NCI-H1417 treated with DMSO at 0.1 percent for 48 hours (cell line): Measurements from ENCODE around the gene DTD2.
A peak's percentile ranks its signal among the peaks of the same experiment; 100 is the strongest.
"Not testable (repeated sequence)": the region's sequence is repeated elsewhere in the genome, so short reads cannot be mapped to it uniquely, and the experiment has no call there.

Source experiments
- DNase-seq: peaks from one replicate; lab custom pipeline; 2025; lab: John Stamatoyannopoulos, UW

The DTD2 gene

GRCh38 chr14:31456841-31457664, at the start of gene DTD2:
TSS of gene DTD2 (minus strand) at chr14:31457506. CDS start at chr14:31457393, 113 bp downstream.
- DNase-seq, result peak; percentile 70

DNA sequence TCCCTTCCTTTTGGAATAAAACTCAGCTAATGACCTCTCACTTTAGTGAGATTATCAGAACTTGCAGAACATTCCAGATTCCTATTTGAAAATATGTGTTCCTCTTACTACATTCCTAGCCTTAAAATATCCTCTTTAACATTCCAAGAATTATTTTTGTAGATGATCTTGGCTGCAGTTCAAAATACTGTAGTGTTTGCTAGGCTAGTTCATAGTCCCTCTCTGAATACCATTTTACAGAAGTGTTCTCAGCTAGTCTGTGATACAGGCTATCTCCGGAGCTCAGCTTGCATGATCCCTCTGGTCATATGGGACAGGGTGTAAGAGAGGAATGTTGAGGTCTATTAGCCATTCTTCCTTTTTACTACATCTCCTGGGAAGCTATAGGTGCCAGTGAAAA, 48.1 kb upstream of the DTD2 start:
- no peak for DNase-seq

DNA sequence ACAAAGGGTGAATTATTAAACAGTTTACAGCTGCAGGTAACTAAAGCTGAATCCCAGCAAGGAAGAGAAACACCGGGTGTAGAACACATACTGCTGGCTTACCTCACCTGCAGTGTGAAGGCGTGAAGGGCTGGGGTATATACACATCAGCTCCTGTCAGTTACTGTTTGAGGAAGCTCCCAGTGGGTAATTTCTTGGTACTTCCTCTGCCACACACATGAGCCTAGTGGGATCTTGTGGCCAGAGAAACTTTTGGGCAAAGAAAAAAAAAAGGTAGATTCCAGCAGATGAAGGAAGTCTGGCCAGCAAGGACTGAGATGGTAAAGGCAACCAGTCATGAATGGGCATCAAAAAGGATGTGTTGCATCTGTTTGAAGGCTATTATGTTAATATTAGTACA, 44.6 kb upstream of the DTD2 start:
- DNase-seq, result no peak

GRCh38 chr14:31492759-31493498, 35.6 kb upstream of the DTD2 start:
- no peak for DNase-seq

DNA sequence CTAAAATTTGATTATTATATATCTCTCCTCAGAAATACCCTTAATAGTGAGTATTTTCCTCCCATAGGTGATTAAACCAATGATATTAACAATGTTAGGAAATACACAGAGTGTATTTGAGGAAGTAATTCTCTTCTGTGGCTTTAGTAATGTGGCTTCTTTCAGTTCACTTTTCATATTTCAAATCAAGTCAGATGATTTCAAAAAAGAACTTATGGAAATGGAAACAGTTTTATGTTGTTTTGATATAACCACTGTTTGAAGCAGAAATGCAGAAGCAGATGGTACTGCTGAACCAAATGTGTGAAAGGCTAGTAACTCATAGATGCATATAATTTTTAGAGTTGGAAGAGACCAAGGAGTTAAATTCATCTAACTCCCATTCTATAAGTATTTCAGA, 32.4 kb upstream of the DTD2 start:
- DNase-seq, result no peak

DNA sequence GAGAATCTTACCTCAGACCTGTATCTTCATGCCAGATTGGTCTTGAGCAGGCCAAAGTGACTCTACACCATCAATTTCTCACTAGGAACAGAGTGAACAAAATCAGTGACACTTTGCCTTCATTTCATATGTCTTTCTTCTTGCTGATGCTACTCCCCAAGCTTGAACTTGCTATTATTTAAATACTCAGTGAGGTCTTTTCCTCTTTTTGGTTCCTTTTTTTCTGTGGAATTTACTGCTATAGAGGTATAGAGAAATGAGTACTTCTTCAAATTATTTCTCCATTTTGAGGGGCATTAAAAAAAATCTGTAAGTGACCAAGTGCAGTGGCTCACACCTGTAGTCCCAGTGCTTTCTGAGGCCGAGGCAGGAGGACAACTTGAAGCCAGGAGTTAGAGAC, 30.6 kb upstream of the DTD2 start, which contains the start of gene GPR33:
TSS of gene GPR33 (minus strand) at position 154 of the 400 bp plus-strand sequence. CDS start 4,074 bp downstream, outside the sequence.
- DNase-seq, result no peak

DNA sequence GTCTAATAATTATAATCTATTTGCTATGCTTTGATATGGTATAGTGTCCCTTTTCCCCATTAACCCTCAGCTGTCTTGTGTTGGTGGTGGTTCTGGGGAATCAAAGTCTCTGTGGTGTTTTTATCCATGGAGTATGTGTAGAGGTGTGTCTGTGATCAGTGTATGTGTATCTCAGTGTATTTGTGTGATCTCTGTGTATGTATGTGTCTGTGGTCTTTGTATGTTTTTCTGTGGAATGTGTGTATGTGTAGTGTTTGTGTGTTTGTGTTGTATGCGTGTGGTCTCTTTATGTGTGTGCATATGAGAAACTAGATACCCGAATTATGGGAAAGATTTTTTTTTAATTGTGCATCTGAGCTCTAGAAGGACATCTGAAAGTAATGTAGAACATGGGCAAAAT, 29.5 kb upstream of the DTD2 start:
- DNase-seq, result no peak

GRCh38 chr14:31484754-31485153, 27.4 kb upstream of the DTD2 start:
- no peak for DNase-seq

DNA sequence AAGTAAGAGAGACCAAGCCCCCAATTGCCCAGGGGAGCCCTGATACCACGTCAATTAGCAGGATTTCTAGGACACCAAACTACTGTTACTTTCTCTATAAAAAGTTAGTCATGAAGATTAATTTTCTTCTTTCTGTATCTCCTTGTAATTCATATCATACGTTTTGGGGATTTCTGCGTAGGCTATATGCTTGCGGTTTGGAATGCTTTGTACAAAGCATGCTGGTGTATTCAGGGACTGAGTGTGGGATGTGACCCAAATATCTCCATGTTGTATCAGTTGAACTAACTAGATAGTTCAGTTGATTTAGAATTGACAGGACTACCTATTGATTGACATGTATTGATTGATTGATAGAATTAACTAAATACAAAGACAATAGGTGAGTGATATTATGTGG, 22.9 kb upstream of the DTD2 start:
- no peak for DNase-seq

DNA sequence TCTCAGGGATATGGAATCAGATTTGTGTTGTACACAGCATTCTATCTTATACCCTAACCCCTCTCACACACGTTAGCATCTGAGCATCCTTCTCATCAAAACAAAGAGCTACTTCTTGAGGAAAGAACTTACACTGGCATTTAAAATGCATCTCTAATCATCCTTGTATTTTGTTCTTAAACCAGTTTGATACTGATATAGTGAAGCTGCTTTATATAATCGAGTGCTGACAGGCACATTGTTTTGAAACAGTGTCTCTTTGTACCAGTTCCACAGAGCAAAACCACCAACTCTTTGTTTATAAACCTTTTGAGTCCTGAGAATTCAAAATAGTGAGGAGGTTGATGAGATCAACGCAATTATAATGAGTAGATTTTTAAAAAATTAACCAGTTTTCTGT, 21.7 kb upstream of the DTD2 start:
- no peak for DNase-seq

DNA sequence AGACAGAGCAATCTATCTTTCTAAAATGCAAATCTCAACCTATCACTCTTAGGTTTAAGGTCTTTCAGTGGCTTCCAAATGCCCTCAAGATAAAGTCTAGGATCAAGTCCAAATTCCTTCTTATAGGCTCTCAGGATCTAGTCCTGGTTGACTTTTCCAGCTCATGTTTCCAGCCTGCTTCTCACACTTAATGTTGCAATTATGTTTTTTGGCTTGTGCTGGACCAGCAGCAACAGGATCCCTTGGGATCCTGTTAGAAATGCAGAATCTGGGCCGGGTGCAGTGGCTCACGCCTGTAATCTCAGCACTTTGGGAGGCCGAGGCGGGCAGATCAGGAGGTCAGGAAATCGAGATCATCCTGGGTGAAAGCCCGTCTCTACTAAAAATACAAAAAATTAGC, 19.9 kb upstream of the DTD2 start:
- no peak for DNase-seq

DNA sequence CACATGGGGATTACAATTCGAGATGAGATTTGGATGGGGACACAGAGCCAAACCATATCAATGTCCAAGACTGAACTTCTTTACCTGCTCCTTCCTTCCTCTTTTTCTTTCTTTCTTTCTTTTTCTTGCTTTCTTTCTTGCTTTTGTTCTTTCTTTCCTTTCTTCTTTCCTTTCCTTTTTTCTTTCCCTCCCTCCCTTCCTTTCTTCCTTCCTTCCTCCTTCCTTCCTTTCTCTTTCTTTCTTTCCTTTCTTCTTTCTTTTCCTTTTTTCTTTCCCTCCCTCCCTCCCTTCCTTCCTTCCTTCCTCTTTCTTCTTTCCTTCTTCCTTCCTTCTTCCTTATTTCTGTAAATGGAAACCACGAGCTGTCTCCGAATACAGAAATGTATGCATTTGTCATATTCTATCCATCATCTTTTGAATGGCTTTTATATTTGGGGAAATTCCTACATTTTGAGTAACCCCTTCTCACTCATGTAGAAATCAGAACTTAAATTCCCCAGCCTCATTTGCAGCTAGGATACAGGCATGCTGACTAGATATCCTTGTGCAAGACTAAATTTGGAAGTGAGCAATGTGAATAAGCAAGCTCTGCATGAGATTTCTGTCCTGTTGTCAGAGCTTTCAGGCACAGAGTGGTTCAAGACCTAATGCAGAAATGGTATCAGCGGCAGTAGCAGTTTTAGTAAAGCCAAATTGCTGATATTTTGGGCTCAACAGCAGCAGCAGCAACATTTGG, 19.0 kb upstream of the DTD2 start:
- no peak for DNase-seq

DNA sequence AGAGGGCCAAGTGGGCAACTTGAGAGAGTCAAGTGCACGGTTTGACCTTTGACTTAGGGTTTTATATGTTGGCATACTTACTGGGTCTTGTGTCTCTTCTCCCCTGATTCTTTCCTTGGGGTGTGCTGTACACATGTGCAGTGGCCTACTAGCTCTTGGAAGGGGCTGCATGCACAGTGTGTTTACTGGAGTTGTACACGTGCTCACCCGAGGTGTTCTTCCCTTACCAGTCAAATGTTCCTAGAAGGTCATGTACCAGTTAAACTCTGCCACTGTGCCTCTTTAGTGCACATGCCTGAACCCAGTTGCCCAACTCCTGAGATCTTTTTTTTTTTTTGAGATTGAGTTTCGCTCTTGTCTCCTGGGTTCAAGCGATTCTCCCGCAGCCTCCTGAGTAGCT, 9.2 kb upstream of the DTD2 start:
- DNase-seq, result no peak

- no peak for DNase-seq
Measured at GRCh38 chr14:31465111-31465510, 7.8 kb upstream of the DTD2 start.

- DNase-seq, result not testable (repeated sequence)
Measured at GRCh38 chr14:31462450-31462849, 5.1 kb upstream of the DTD2 start.

DNA sequence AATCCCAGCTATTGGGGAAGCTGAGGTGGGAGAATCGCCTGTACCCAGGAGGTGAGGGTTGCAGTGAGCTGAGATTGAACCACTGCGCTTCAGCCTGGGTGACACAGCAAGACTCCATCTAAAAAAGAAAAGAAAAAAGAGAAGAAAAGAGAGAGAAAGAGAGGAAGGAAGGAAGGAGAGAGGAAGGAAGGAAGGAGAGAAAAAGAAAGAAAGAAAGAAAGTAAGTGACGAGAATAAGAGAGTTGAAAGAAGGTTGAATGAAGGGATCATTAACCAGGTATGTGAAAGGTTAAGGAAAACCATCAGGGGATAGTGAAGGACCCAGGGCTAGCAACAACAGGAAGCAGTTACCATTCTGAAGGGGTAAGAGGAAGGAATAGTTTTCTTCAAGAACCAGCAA, 4.2 kb upstream of the DTD2 start:
- DNase-seq, result no peak

DNA sequence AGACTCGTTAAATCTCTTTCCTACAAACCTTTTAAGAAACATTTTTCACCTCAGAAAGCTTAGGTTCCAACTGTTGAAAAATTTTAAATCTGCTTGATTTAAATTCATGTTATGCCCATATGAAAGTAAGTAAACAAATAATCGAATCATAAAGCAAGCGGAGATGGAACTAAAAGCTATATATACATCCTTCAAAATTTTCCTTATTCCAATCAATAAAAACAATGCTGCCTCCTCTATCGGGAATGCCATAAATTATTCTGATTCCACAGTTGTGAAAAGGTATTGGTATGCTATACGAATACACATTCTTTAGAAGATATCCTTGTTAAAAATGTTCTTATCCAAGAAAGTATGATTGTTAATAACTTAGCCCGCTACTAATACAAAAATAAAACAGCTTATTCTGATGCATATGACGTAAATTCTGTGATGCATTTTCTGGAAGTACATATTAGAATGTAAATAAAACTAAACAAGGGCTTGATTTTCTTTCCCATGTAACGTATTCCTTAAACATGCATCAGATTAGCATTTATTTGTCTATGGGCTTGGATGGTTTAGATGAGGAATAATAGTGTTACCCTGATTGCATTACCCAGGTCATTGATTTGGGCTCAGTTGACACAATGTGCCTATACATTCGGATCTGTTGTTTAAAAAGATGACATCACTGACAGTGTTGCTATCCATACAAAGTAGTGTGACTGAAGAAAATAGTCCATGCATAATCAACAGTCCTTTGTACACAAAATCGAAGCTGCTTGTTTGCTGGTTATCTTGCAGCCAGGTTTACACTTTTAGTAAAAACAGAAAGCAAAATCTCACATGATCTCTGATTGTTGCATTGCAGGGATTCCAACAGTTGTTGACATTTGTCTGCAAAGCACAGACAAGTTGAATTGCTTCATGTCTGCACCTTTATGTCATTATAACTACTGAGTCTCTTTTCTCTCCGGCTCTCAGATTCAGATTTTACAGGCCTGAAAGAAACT, 656 bp upstream of the DTD2 start:
- DNase-seq, result no peak

DNA sequence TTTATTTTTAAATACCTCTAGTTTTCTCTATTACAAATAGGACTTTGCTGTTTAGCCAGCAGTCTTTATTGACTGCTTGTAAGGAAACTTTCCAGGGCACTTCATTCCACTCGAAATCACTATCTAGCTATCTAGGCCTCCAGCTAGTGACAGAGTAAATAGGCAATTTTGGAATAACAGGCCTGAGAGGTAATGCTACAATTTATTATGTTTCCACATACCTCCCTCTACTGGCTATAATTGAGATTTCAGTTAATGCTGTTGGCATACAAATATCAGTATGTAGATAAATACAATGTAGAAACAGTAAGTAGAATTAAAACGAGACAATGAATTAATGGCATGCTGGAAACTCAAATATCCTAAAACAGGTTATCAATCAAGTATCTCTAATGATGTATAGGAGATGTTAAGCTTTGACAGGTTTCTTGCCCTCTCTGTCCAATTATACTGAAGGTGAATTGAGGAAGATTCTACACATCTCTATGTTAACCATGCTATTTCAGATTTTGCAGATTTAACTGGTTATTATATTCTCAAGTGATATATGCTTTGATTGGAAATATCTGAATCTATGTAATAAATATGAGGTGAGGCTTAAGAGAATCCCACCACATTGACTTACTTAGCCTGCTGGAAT, 7.2 kb downstream of the DTD2 start:
- peak; percentile 44 for DNase-seq

GRCh38 chr14:31449136-31449535, 8.2 kb downstream of the DTD2 start:
- no peak for DNase-seq

GRCh38 chr14:31445703-31446102, 11.6 kb downstream of the DTD2 start:
- DNase-seq, result no peak

GRCh38 chr14:31442284-31442683, 15.0 kb downstream of the DTD2 start:
- DNase-seq, result no peak
